NCI-H2107 treated with DMSO at 0.1 percent for 48 hours (cell line): ENCODE data around the gene GPS2.

Experiments
- DNase-seq: peaks from one replicate; lab custom pipeline; 2025; ENCODE audit not compliant: unreplicated experiment; lab: John Stamatoyannopoulos, UW

Gene GPS2

GRCh38 chr17:7314719-7315569 is at the start of gene GPS2:
Gene GPS2, minus strand, starts transcription at chr17:7315360. Its CDS starts 308 bp downstream, at chr17:7315052.
- DNase-seq, result no peak

GRCh38 chr17:7363311-7363710 is 48.2 kb upstream of the GPS2 start:
- DNase-seq, result no peak

GRCh38 chr17:7361906-7362305 is 46.7 kb upstream of the GPS2 start:
- no peak for DNase-seq

- DNase-seq, result no peak
These were observed 42.2 kb upstream of the GPS2 start for GRCh38 chr17:7357381-7357780.

GRCh38 chr17:7356756-7357155 is 41.6 kb upstream of the GPS2 start:
- no peak for DNase-seq

- DNase-seq, result no peak
These were observed 41.0 kb upstream of the GPS2 start for GRCh38 chr17:7356072-7356549.

GRCh38 chr17:7355573-7355972 is 40.4 kb upstream of the GPS2 start:
- no peak for DNase-seq

GRCh38 chr17:7355053-7355452 is 39.9 kb upstream of the GPS2 start, which contains the start of gene TMEM95:
Gene TMEM95, plus strand, starts transcription at chr17:7355156. Its CDS starts 49 bp downstream, at chr17:7355205.
- no peak for DNase-seq

GRCh38 chr17:7354262-7354843 is 39.2 kb upstream of the GPS2 start:
- no peak for DNase-seq

GRCh38 chr17:7352910-7353635 is 37.9 kb upstream of the GPS2 start:
- DNase-seq, result no peak

GRCh38 chr17:7352503-7352889 is 37.3 kb upstream of the GPS2 start:
- no peak for DNase-seq

GRCh38 chr17:7351665-7352502 is 36.7 kb upstream of the GPS2 start, which contains the start of gene KCTD11:
Gene KCTD11, plus strand, starts transcription at chr17:7352162.
- DNase-seq, result no peak

GRCh38 chr17:7348478-7349242 is 33.5 kb upstream of the GPS2 start:
- no peak for DNase-seq

- no peak for DNase-seq
These were observed 32.7 kb upstream of the GPS2 start for GRCh38 chr17:7347630-7348477.

- DNase-seq, result no peak
These were observed 31.8 kb upstream of the GPS2 start for GRCh38 chr17:7346761-7347614.

GRCh38 chr17:7343250-7343649 is 28.1 kb upstream of the GPS2 start:
- DNase-seq, result no peak

- no peak for DNase-seq
These were observed 26.7 kb upstream of the GPS2 start for GRCh38 chr17:7341842-7342241.

- DNase-seq, result no peak
These were observed 25.0 kb upstream of the GPS2 start for GRCh38 chr17:7340179-7340578.
